GM13976 (cell line): ENCODE data around the gene PDK2.

Experiments used
- DNase-seq: peaks from one replicate; pipeline ENCODE4 v3.0.0; 2012; ENCODE audit warnings: low spot score
- in situ Hi-C: fragments of 300-500 bp; cut with MboI; formaldehyde crosslinking; loops from one replicate; pipeline ENCODE4 v1.12.0; 2022; ENCODE audit warnings: low sequenced_read_pairs, mixed read lengths, inconsistent platforms; ENCODE audit not compliant: unreplicated experiment
- TF ChIP-seq, protein P1 (sequence below): IDR thresholded peaks from 2 replicates; pipeline ENCODE4 v1.5.1; 2012; ENCODE audit warnings: borderline replicate concordance, mild to moderate bottlenecking; ENCODE audit not compliant: insufficient read depth; ENCODE audit errors: extremely low read depth, missing control alignments, control extremely low read depth

Gene PDK2

GRCh38 chr17:50101346-50102163 is 6.4 kb downstream of the PDK2 start:
- TF ChIP-seq, protein P1, sequence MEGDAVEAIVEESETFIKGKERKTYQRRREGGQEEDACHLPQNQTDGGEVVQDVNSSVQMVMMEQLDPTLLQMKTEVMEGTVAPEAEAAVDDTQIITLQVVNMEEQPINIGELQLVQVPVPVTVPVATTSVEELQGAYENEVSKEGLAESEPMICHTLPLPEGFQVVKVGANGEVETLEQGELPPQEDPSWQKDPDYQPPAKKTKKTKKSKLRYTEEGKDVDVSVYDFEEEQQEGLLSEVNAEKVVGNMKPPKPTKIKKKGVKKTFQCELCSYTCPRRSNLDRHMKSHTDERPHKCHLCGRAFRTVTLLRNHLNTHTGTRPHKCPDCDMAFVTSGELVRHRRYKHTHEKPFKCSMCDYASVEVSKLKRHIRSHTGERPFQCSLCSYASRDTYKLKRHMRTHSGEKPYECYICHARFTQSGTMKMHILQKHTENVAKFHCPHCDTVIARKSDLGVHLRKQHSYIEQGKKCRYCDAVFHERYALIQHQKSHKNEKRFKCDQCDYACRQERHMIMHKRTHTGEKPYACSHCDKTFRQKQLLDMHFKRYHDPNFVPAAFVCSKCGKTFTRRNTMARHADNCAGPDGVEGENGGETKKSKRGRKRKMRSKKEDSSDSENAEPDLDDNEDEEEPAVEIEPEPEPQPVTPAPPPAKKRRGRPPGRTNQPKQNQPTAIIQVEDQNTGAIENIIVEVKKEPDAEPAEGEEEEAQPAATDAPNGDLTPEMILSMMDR, result no peak
- no peak for DNase-seq
- in situ Hi-C loops, result no loop called here

DNA sequence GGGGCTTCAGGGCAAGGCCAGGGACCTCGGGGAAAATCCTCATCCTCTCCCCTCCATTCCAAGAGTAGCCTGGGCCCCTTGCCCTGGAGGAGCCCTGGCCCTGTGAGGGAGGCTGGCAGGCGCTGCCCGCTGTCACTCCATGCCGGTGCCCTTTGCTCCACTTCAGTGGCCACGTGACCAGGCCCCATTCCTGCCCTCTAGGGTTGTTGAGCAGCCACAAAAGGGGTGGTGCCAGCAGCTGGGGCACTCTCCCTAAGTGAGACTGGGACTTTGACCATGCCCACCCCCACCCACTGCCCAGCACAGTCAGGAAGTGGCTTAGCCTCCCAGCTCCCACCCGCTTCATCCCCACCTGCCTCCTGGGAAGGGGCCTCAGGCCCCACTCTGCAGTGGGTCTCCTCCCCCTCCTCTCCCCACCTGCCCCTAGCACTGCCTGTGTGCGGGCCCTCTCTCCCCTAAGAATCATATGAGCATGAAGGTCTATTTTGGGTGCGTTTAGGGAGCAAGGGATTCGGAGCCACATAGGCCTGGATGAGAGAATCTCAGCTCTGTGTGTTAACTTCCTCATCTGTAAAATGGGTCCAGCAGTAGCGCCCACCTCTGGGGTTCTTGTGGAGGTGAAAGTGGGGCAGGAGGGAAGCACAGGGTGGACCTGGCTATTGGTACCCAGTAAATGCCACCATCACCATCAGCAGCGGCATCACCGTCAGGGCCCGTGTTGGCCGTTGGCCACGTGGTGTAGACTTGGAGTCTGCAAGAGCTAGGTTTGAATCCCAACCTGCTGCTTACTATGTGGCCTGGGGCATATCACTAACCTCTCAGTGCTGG is 7.2 kb downstream of the PDK2 start:
- TF ChIP-seq, protein P1, result no peak
- no peak for DNase-seq
- in situ Hi-C loops, result no loop called here

DNA sequence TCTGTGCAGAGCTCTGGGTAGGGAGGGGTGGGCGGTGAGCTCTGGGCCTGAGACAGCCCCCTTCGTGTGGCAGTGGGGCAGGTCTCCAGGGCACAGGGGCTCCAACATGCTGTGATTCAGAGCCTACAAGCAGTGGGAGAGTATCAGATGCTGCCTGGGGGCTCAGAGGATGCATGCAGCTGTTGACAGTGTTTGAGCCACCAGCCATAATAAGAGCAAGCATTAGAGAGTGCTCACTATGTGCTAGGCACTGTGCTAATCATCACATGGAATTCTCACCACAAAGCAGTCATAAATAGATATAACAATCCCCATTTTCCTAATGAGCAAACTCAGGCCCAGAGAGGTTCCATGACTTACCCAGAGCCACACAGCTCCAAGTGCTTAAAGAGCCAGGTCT is 8.1 kb downstream of the PDK2 start:
- in situ Hi-C loops, result no loop called here
- DNase-seq, result no peak
- TF ChIP-seq, protein P1, result no peak

DNA sequence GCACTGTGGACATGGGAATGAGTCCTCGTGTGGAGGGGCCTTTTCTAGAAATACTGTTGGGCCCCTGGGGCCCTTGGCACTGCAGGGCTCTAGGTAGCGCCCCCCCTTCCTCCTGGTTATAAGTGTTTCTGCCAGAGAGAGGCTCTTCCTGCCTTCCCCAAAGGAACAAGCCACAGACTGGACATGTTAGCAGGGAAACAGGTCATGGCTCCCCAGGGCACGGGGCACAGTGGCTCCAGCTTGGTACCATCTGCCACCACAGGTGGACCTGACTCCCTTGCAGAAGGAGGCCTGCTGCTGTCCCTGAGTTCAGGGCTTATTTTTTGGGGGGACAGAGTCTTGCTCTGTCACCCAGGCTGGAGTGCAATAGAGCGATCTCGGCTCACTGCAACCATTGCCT is 8.8 kb downstream of the PDK2 start:
- in situ Hi-C loops, result no loop called here
- DNase-seq, result no peak
- TF ChIP-seq, protein P1, result no peak

GRCh38 chr17:50105811-50106210 is 10.7 kb downstream of the PDK2 start:
- in situ Hi-C loops, result no loop called here
- DNase-seq, result no peak
- TF ChIP-seq, protein P1, result no peak

DNA sequence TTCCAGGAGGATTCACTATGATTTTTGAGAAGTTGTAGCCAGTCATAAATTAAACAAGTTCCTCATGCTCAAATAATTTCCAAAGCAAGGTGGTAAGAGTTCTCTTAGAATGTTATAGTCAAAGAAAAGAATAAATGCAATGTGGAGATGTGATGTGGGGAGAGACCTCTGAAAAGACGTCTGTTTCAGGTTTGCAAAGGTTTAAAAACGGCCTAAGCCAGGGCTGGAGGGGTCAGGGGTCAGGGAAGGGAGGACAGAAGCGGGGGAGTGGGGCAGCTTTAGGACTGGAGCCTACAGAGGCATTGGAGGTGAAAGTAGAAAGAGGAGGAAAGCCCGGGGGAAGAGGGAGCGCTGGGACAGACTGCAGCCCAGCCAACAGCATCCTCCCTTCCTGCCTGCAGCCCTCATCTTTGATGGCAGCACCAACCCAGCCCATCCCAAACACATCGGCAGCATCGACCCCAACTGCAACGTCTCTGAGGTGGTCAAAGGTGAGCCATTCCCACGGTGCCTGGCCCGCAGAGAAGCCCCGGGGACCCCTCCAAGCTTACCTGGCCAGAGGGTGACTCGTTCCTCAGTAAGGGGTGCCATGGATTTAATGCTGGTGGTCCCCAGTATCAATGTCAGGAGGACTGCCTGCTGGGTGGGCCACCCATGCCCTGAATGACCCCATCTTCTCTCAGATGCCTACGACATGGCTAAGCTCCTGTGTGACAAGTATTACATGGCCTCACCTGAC is 11.4 kb downstream of the PDK2 start:
- in situ Hi-C loops, result no loop called here
- TF ChIP-seq, protein P1, result no peak
- no peak for DNase-seq
